Adipocyte (in vitro differentiated cells): Measurements from ENCODE around the gene SPDEF.

Experiments used
- DNase-seq: peaks from one replicate; pipeline ENCODE4 v3.0.0-alpha.2; 2015; ENCODE audit warnings: low read depth
- H3K27me3 ChIP-seq: replicated peaks from 2 replicates; pipeline ENCODE4 v1.7.0; 2013; ENCODE audit warnings: mild to moderate bottlenecking, low read length, moderate library complexity; ENCODE audit not compliant: control insufficient read depth, insufficient read depth
- H3K36me3 ChIP-seq: 2 replicates; pipeline ENCODE4 v1.7.0; 2013; ENCODE audit warnings: low read length, mild to moderate bottlenecking, moderate library complexity; ENCODE audit not compliant: control insufficient read depth, insufficient read depth, severe bottlenecking
- H3K4me1 ChIP-seq: 2 replicates; pipeline ENCODE4 v1.7.0; 2013; ENCODE audit warnings: mild to moderate bottlenecking, low read length, moderate library complexity; ENCODE audit not compliant: control insufficient read depth, insufficient read depth
- H3K4me3 ChIP-seq: 2 replicates; pipeline ENCODE4 v1.7.0; 2013; ENCODE audit warnings: mild to moderate bottlenecking, low read length, moderate library complexity
- H3K9ac ChIP-seq: 2 replicates; pipeline ENCODE4 v1.7.0; 2013; ENCODE audit warnings: mild to moderate bottlenecking, low read length, moderate library complexity
- H3K9me3 ChIP-seq: 2 replicates; pipeline ENCODE4 v1.7.0; 2013; ENCODE audit warnings: mild to moderate bottlenecking, low read length, moderate library complexity; ENCODE audit not compliant: control insufficient read depth

Gene SPDEF

GRCh38 chr6:34556031-34556471, at the start of gene SPDEF:
SPDEF (minus strand) TSS chr6:34556329; CDS start chr6:34544455, 11,874 bp downstream.
- Histone ChIP-seq H3K9ac (no peak within 1 kb of the TSS), H3K4me1 (no peaks in the 10 kb centered on the region), H3K4me3 (no peak within 1 kb of the TSS), H3K27me3 (peaks cover 13% of the 10 kb centered on the region), H3K36me3 (no peaks in the 10 kb centered on the region), H3K9me3 (peaks cover 10% of the 10 kb centered on the region)
- DNase-seq = no peak

- H3K36me3 ChIP-seq = peaks cover 20% of the 10 kb centered on the region
- H3K9ac ChIP-seq = no peak overlapping the region
- H3K27me3 ChIP-seq = no peaks in the 10 kb centered on the region
- H3K4me1 ChIP-seq = peaks cover 31% of the 10 kb centered on the region
- no peaks in the 10 kb centered on the region for H3K9me3 ChIP-seq
- H3K4me3 ChIP-seq = no peak overlapping the region
- no peak for DNase-seq
These were observed 47.6 kb upstream of the SPDEF start for GRCh38 chr6:34603707-34604106.

- Histone ChIP-seq H3K9me3 (no peaks in the 10 kb centered on the region), H3K36me3 (peaks cover 20% of the 10 kb centered on the region), H3K9ac (no peak overlapping the region), H3K4me3 (no peak overlapping the region), H3K4me1 (peaks cover 32% of the 10 kb centered on the region), H3K27me3 (no peaks in the 10 kb centered on the region)
- no peak for DNase-seq
These were observed 46.4 kb upstream of the SPDEF start for GRCh38 chr6:34602318-34603111.

- peaks cover 18% of the 10 kb centered on the region for H3K36me3 ChIP-seq
- peaks cover 32% of the 10 kb centered on the region for H3K4me1 ChIP-seq
- no peak for DNase-seq
- no peak overlapping the region for H3K9ac ChIP-seq
- no peaks in the 10 kb centered on the region for H3K9me3 ChIP-seq
- no peak overlapping the region for H3K4me3 ChIP-seq
- no peaks in the 10 kb centered on the region for H3K27me3 ChIP-seq
These were observed 45.6 kb upstream of the SPDEF start for GRCh38 chr6:34601706-34602105.

GRCh38 chr6:34600796-34601195, 44.7 kb upstream of the SPDEF start:
- Histone ChIP-seq H3K36me3 (peaks cover 9% of the 10 kb centered on the region), H3K9me3 (no peaks in the 10 kb centered on the region), H3K4me1 (peaks cover 34% of the 10 kb centered on the region), H3K27me3 (no peaks in the 10 kb centered on the region), H3K9ac (no peak overlapping the region), H3K4me3 (no peak overlapping the region)
- DNase-seq = no peak

GRCh38 chr6:34600101-34600500, 44.0 kb upstream of the SPDEF start:
- peaks cover 5% of the 10 kb centered on the region for H3K36me3 ChIP-seq
- no peak overlapping the region for H3K4me3 ChIP-seq
- no peaks in the 10 kb centered on the region for H3K27me3 ChIP-seq
- peaks cover 40% of the 10 kb centered on the region for H3K4me1 ChIP-seq
- DNase-seq = no peak
- no peaks in the 10 kb centered on the region for H3K9me3 ChIP-seq
- H3K9ac ChIP-seq = no peak overlapping the region

GRCh38 chr6:34598712-34599111, 42.6 kb upstream of the SPDEF start:
- H3K9ac ChIP-seq = peak overlapping the region; percentile 43
- peak overlapping the region; percentile 26 for H3K4me3 ChIP-seq

GRCh38 chr6:34597605-34598353, 41.6 kb upstream of the SPDEF start:
- H3K27me3 ChIP-seq = no peaks in the 10 kb centered on the region
- no peak for DNase-seq
- peaks cover 45% of the 10 kb centered on the region for H3K4me1 ChIP-seq
- peaks cover 1% of the 10 kb centered on the region for H3K36me3 ChIP-seq
- H3K4me3 ChIP-seq = peak overlapping the region; percentile 26
- H3K9me3 ChIP-seq = no peaks in the 10 kb centered on the region
- peak overlapping the region; percentile 29 for H3K9ac ChIP-seq

More at GRCh38 chr6:34598712-34599111, 42.6 kb upstream of the SPDEF start:
- Histone ChIP-seq H3K9me3 (no peaks in the 10 kb centered on the region), H3K27me3 (no peaks in the 10 kb centered on the region), H3K4me1 (peaks cover 45% of the 10 kb centered on the region), H3K36me3 (no peaks in the 10 kb centered on the region)
- peak; percentile 41 for DNase-seq

- Histone ChIP-seq H3K4me3 (no peak overlapping the region), H3K36me3 (peaks cover 3% of the 10 kb centered on the region), H3K9ac (no peak overlapping the region), H3K9me3 (no peaks in the 10 kb centered on the region), H3K27me3 (no peaks in the 10 kb centered on the region), H3K4me1 (peaks cover 45% of the 10 kb centered on the region)
- DNase-seq = no peak
These were observed 40.7 kb upstream of the SPDEF start for GRCh38 chr6:34596798-34597197.

- Histone ChIP-seq H3K36me3 (peaks cover 3% of the 10 kb centered on the region), H3K9ac (no peak overlapping the region), H3K27me3 (no peaks in the 10 kb centered on the region), H3K9me3 (no peaks in the 10 kb centered on the region), H3K4me1 (peaks cover 43% of the 10 kb centered on the region), H3K4me3 (no peak overlapping the region)
- DNase-seq = peak; percentile 74
These were observed 39.4 kb upstream of the SPDEF start for GRCh38 chr6:34595332-34596184.

GRCh38 chr6:34593701-34594100, 37.6 kb upstream of the SPDEF start:
- Histone ChIP-seq H3K4me3 (no peak overlapping the region), H3K4me1 (peaks cover 24% of the 10 kb centered on the region), H3K9me3 (no peaks in the 10 kb centered on the region), H3K27me3 (no peaks in the 10 kb centered on the region), H3K36me3 (peaks cover 13% of the 10 kb centered on the region), H3K9ac (no peak overlapping the region)
- no peak for DNase-seq
